CD4-positive, CD25-positive, alpha-beta regulatory T cell (primary cell): Measurements from ENCODE around the gene IFT22. TPM values are rescaled to one million over a fixed set of nuclear protein-coding genes. Genes with fewer than 3 reads are reported as not detected.
A peak's percentile ranks its signal among the peaks of the same experiment; 100 is the strongest.
"Not testable (repeated sequence)": the region's sequence is repeated elsewhere in the genome, so short reads cannot be mapped to it uniquely, and the experiment has no call there.

ENCODE experiments used
- ATAC-seq, 2 donors: fragments of 150-1000 bp; cut with Tn5 transposase; one replicate each; pipeline ENCODE4 v1.10.0; 2021; ENCODE audit warnings: low read depth in 2 of 2, moderate number of reproducible peaks in 2 of 2, moderate library complexity in 1 of 2
- DNase-seq, 3 donors: peaks; one replicate each; pipeline versions ENCODE4 v3.0.0 to v3.0.0-alpha.2; 2012 to 2022; ENCODE audit warnings: mixed read lengths in 1 of 3
- H3K27ac ChIP-seq: one replicate; pipeline ENCODE4 v1.7.0; 2013; ENCODE audit warnings: mild to moderate bottlenecking, low read length; ENCODE audit not compliant: insufficient read depth, poor library complexity, severe bottlenecking
- H3K27me3 ChIP-seq: one replicate; pipeline ENCODE4 v1.7.0; 2013; ENCODE audit warnings: low read length; ENCODE audit not compliant: control insufficient read depth, insufficient read depth
- H3K36me3 ChIP-seq: one replicate; pipeline ENCODE4 v1.7.0; 2013; ENCODE audit warnings: mild to moderate bottlenecking, low read length, moderate library complexity; ENCODE audit not compliant: control insufficient read depth, insufficient read depth
- H3K4me1 ChIP-seq: 2 replicates; pipeline ENCODE4 v1.7.0; 2013; ENCODE audit warnings: mild to moderate bottlenecking, low read length; ENCODE audit not compliant: insufficient read depth, control insufficient read depth, poor library complexity, severe bottlenecking
- H3K4me3 ChIP-seq: one replicate; pipeline ENCODE4 v1.7.0; 2013; ENCODE audit warnings: low read depth, mild to moderate bottlenecking, low read length, moderate library complexity
- H3K9me3 ChIP-seq, 2 experiments: 1 replicate in 1 of 2; 2 replicates in 1 of 2; pipeline ENCODE4 v1.7.0; 2013; ENCODE audit warnings: low read length in 2 of 2, mild to moderate bottlenecking in 1 of 2, moderate library complexity in 1 of 2; ENCODE audit not compliant: control insufficient read depth in 2 of 2
- H3K27ac Mint-ChIP-seq, 3 donors: one replicate each; pipeline ENCODE4 v1.8.0; 2020 to 2022; ENCODE audit warnings: mild to moderate bottlenecking in 3 of 3, mixed read lengths in 3 of 3, moderate library complexity in 2 of 3
- H3K27me3 Mint-ChIP-seq: one replicate; pipeline ENCODE4 v1.8.0; 2022; ENCODE audit warnings: mild to moderate bottlenecking, mixed read lengths
- H3K36me3 Mint-ChIP-seq: one replicate; pipeline ENCODE4 v1.8.0; 2020; ENCODE audit warnings: mixed read lengths
- H3K4me1 Mint-ChIP-seq, 4 donors: one replicate each; pipeline ENCODE4 v1.8.0; 2020 to 2022; ENCODE audit warnings: mixed read lengths in 4 of 4, mild to moderate bottlenecking in 1 of 4
- H3K4me3 Mint-ChIP-seq, 4 donors: one replicate each; pipeline ENCODE4 v1.8.0; 2020 to 2022; ENCODE audit warnings: mild to moderate bottlenecking in 4 of 4, mixed read lengths in 4 of 4, moderate library complexity in 3 of 4
- H3K9me3 Mint-ChIP-seq, 7 donors: one replicate each; pipeline ENCODE4 v1.8.0; 2020 to 2022; ENCODE audit warnings: mixed read lengths in 7 of 7, mild to moderate bottlenecking in 3 of 7, moderate library complexity in 2 of 7
- polyA plus RNA-seq, 4 donors: library from polyadenylated mRNA; unstranded; fragments of 300-500 nt; fragmentation: Illumina TruSeq; gene quantifications; one replicate each; pipeline ENCODE4 v1.2.3, GENCODE V29; 2021
- total RNA-seq: library from RNA; stranded (reverse); gene quantifications from one replicate; pipeline ENCODE4 v1.2.3, GENCODE V29; 2022

Gene IFT22
- total and polyA plus RNA-seq, 5 donors from 2014 or later, result 1.0 to 6.9 (median 3.8) TPM

DNA sequence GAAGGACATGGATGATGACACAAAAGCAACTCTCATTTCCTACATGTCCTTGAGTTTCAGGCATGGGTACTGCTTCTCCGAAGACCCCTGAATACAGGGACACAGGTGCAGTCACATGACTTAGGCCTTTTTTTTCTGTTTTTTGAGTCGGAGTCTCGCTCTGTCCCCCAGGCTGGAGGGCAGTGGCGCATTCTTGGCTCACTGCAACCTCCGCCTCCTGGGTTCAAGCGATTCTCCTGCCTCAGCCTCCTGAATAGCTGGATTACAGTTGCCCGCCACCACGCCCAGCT lies 26.8 kb downstream of the IFT22 start:
- no peaks in the 10 kb centered on the region for H3K36me3 ChIP-seq
- Mint-ChIP-seq H3K27ac (no peak overlapping the region), H3K27me3 (peaks cover 63% of the 10 kb centered on the region), H3K9me3 (peaks cover 0 to 3% (median 0%) of the 10 kb centered on the region in 7 donors), H3K4me1 (peaks cover 0 to 9% (median 6%) of the 10 kb centered on the region in 4 donors), H3K4me3 (no peak overlapping the region), H3K36me3 (no peaks in the 10 kb centered on the region)
- H3K27me3 ChIP-seq, result peaks cover 9% of the 10 kb centered on the region
- DNase-seq (no peak), ATAC-seq (no peak)
- H3K27ac ChIP-seq, result no peak overlapping the region
- H3K4me3 ChIP-seq, result no peak overlapping the region
- H3K4me1 ChIP-seq, result peaks cover 3% of the 10 kb centered on the region
- no peaks in the 10 kb centered on the region for H3K9me3 ChIP-seq

DNA sequence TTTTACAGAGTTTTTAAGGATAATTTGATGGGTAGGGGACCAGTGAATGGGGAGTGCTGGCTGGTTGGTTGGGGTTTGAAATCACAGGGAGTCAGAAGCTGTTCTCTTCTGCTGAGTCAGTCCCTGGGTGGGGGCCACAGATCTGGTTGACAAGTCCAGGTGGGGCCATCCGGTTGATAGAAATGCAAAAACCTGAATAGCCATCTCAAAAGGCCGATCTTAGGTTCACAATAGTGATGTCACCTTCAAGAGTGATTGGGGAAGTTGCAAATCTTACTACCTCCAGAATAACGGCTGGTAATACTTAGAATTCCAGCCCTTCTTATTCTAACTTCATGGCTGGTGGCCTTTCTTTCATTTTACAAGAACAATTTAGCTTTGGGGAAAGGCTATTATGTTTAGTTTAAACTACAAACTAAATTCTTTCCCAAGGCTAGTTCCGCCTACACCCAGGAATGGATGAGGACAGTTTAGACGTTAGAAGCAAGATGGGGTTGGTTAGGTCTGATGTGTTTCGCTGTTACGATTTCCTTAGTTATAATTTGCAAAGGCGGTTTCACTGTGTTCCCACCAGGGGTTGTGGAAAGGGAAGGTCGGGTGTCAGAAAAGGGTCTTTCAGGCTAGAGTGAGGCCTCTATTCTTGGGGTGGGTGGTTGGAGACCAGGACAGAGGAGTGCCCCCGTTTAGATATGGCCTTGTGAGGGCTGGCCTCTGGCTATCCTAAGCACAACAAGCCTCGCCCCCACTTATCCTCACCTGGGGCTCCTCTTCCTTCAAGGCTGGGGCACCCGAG lies 27.4 kb downstream of the IFT22 start:
- ATAC-seq, result no peak
- no peak overlapping the region for H3K27ac Mint-ChIP-seq
- no peak overlapping the region for H3K4me3 Mint-ChIP-seq
- H3K36me3 Mint-ChIP-seq, result no peaks in the 10 kb centered on the region
- Histone ChIP-seq H3K36me3 (no peaks in the 10 kb centered on the region), H3K4me3 (no peak overlapping the region), H3K27me3 (peaks cover 7% of the 10 kb centered on the region), H3K4me1 (no peaks in the 10 kb centered on the region), H3K9me3 (no peaks in the 10 kb centered on the region), H3K27ac (no peak overlapping the region)
- peaks cover 0 to 9% (median 6%) of the 10 kb centered on the region in 4 donors for H3K4me1 Mint-ChIP-seq
- peaks cover 60% of the 10 kb centered on the region for H3K27me3 Mint-ChIP-seq
- DNase-seq, result no peak
- H3K9me3 Mint-ChIP-seq, result peaks cover 0 to 1% (median 0%) of the 10 kb centered on the region in 7 donors

DNA sequence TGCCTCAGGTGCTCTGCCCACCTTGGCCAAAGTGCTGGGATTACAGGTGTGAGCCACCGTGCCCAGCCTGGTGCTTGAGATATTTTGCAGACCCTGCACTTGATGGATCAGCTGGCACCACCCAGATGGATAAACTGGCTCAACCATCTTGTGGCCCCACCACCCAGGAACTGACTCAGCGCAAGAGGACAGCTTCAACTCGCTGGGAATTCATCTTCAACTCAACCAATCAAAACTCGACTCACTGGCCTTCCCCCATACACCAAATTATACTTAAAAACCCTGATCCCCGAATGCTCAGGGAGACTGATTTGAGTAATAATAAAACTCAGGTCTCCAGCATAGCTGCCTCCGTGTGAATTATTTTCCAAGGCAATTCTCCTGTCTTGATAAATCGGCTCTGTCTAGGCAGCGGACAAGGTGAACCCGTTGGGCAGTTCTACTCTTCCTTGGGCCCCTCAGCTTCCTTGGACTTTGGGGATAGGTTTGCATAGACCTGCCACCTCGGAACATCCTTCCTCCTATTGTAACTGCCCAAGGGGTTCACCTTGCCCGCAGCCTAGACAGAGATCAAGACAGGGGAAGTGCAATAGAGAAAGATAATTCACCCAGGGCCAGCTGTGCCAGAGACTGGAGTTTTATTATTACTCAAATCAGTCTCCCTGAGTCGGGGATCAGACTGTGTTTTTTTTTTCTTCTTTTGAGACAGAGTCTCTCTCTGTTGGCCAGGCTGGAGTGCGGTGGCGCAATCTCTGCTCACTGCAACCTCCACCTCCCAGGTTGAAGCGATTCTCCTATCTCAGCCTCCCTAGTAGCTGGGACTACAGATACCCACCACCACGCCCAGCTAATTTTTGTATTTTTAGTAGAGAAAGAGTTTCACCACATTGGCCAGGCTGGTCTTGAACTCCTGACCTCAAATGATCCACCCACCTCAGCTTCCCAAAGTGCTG lies 28.3 kb downstream of the IFT22 start:
- not testable (repeated sequence) for DNase-seq, H3K36me3 Mint-ChIP-seq, H3K9me3 ChIP-seq, H3K27ac ChIP-seq, H3K4me1 ChIP-seq, H3K4me3 ChIP-seq, H3K36me3 ChIP-seq, H3K4me3 Mint-ChIP-seq, H3K9me3 Mint-ChIP-seq, H3K27me3 ChIP-seq, H3K4me1 Mint-ChIP-seq, ATAC-seq, H3K27ac Mint-ChIP-seq
- peaks cover 60% of the 10 kb centered on the region for H3K27me3 Mint-ChIP-seq

DNA sequence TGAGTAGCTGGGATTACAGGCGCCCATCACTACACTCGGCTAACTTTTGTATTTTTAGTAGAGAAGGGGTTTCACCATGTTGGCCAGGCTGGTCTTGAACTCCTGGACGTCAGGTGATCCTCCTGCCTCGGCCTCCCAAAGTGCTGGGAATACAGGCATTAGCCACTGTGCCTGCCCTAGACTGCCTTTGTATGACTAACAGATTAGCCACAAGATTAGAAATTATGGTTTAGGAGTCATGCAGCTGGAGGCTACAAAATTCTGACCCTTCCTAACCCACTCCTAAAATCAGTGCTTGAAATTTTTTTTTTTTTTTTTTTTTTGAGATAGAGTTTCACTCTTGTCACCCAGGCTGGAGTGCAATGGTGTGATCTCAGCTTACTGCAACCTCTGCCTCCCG lies 29.0 kb downstream of the IFT22 start:
- ATAC-seq, H3K4me1 ChIP-seq, H3K9me3 ChIP-seq, H3K27ac ChIP-seq, H3K4me3 Mint-ChIP-seq, DNase-seq, H3K27ac Mint-ChIP-seq, H3K36me3 Mint-ChIP-seq, H3K9me3 Mint-ChIP-seq, H3K4me1 Mint-ChIP-seq, H3K36me3 ChIP-seq, H3K4me3 ChIP-seq, H3K27me3 ChIP-seq: not testable (repeated sequence)
- peaks cover 60% of the 10 kb centered on the region for H3K27me3 Mint-ChIP-seq

DNA sequence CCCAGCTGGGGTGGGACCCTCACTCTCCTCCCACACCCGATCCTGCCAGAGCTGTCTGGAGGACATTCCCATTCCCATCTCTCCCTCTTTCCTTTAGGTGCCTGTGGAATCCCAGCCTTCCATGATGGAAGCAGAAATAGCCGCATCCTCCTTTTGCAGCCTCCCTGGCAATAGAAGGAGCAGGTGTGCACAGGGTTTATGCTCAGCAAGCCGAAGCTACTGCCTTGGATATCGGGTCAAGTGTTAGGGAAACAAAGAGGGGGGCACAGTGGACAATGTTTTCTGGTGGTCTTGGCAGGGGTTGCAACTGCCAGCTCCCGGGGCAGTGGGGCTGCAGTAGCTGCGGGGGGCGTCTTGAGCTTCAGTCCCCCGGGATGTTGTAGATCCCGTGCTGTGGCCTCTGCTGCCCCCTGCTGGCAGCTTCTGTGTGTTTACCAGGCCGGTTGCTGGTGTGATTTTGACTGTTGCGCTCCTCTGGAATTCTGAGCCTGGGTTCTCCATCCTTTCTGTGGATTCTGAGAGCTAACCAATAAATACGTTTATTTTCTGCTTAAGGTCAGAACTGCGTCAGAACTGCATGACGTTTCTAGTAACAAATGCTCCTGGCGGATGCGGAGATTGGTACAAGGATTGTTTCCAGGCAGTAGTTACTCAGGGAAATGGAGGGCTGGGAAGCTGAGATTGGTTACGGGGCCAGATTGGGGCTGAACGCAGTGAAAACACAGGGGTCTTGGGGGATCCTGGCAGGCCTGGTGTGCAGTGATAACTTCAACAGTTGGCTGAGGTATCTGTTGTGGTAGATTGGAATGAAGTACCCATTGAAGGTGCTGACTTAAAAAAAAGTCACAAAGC lies 31.2 kb downstream of the IFT22 start:
- H3K27ac Mint-ChIP-seq, H3K27ac ChIP-seq, H3K27me3 ChIP-seq, H3K36me3 Mint-ChIP-seq, H3K9me3 Mint-ChIP-seq, H3K9me3 ChIP-seq, H3K4me1 ChIP-seq, H3K4me3 Mint-ChIP-seq, H3K36me3 ChIP-seq, H3K4me3 ChIP-seq: not testable (repeated sequence)
- Mint-ChIP-seq H3K4me1 (peaks cover 0 to 14% (median 6%) of the 10 kb centered on the region in 4 donors), H3K27me3 (peaks cover 55% of the 10 kb centered on the region)
- DNase-seq (peak; percentile 17 to 37 (median 34)), ATAC-seq (peak; percentile 45 to 66)

DNA sequence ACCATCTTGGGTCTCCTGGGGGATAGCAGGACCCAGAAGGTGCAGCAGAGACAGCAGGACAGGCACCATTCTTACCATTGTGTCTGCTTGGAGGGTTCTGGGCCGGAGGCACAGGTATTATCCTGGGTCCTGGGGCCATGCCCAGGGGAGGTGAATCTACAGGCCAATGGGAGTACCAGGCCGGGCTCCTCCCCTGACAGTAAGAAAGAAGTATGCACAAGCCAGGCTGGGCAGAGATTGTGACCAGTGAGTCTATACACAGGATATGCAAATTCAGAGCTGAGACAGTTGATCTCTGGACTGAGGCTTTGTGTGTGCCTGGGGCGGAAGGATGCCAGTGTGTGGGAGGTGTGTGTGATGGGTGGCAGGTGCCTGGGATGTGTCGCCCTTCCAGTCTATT lies 31.9 kb downstream of the IFT22 start:
- DNase-seq, result peak in 1 of 3 donors; percentile 23
- H3K4me1 ChIP-seq, H3K27ac ChIP-seq, H3K9me3 ChIP-seq, H3K4me3 ChIP-seq, H3K9me3 Mint-ChIP-seq, H3K36me3 Mint-ChIP-seq, H3K27me3 ChIP-seq, H3K27ac Mint-ChIP-seq, H3K4me3 Mint-ChIP-seq, ATAC-seq, H3K36me3 ChIP-seq: not testable (repeated sequence)
- H3K4me1 Mint-ChIP-seq, result peaks cover 0 to 14% (median 6%) of the 10 kb centered on the region in 4 donors
- peaks cover 50% of the 10 kb centered on the region for H3K27me3 Mint-ChIP-seq

DNA sequence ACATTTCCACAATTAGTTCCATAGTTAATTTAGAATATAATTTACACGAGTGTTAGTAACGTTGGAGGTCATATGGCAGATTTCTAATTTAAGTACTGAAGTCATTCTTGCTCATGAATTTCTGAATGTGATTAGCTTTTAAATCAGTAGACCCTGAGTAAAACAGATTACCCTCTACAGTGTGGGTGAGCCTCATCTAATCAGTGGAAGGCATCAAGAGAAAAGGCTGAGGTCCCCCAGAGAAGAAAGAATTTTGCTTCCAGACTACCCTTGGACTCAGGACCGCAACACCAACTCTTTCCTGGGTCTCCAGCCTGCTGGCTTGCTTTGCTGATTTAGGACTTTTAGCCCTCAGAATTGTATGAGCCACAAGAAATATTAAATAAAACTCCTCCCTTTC lies 33.2 kb downstream of the IFT22 start:
- Mint-ChIP-seq H3K4me1 (peaks cover 0 to 14% (median 6%) of the 10 kb centered on the region in 4 donors), H3K27me3 (peaks cover 41% of the 10 kb centered on the region), H3K27ac (no peak overlapping the region), H3K36me3 (no peaks in the 10 kb centered on the region), H3K4me3 (no peak overlapping the region), H3K9me3 (peaks cover 0 to 5% (median 0%) of the 10 kb centered on the region in 7 donors)
- DNase-seq (no peak), ATAC-seq (no peak)
- Histone ChIP-seq H3K27me3 (no peaks in the 10 kb centered on the region), H3K4me1 (no peaks in the 10 kb centered on the region), H3K4me3 (no peak overlapping the region), H3K9me3 (no peaks in the 10 kb centered on the region), H3K27ac (no peak overlapping the region), H3K36me3 (no peaks in the 10 kb centered on the region)
